Measurements from ENCODE around the gene KCTD16. TPM values are rescaled to one million over a fixed set of nuclear protein-coding genes. Genes with fewer than 3 reads are reported as not detected.

KCTD16 gene
- total RNA-seq, 6 experiments from 2014 or later, result under 0.01 to 0.02 (median 0.02) TPM; not detected in 3

DNA sequence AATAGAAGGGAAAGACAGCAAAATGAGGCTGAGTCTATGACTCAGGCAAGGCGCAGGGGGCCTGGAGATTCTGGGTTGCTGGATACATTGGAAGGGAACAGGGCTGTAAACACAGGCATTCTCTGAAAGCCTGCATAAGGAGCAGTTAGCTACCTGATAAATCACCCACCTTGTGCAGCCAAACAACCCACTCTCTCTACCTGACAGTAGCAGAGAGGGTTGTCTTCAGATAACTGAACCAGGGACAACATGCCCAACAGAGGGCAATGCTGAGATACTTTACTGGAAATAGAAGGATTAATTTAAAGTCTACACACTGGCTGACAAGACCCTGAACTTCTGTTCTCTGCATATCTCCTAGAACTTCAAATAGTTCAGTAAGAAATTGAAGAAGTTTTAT lies 161.6 kb downstream of the KCTD16 start:
- Histone ChIP-seq H3K36me3 (no peaks in the 10 kb centered on the region), H3K9me3 (no peaks in the 10 kb centered on the region), H3K4me3 (no peak overlapping the region), H3K27me3 (no peaks in the 10 kb centered on the region), H3K4me1 (no peaks in the 10 kb centered on the region), H3K27ac (no peak overlapping the region)
- ATAC-seq (peak in 2 of 4 donors; percentile 17 to 30), DNase-seq (no peak)
- TF ChIP-seq, protein P1, sequence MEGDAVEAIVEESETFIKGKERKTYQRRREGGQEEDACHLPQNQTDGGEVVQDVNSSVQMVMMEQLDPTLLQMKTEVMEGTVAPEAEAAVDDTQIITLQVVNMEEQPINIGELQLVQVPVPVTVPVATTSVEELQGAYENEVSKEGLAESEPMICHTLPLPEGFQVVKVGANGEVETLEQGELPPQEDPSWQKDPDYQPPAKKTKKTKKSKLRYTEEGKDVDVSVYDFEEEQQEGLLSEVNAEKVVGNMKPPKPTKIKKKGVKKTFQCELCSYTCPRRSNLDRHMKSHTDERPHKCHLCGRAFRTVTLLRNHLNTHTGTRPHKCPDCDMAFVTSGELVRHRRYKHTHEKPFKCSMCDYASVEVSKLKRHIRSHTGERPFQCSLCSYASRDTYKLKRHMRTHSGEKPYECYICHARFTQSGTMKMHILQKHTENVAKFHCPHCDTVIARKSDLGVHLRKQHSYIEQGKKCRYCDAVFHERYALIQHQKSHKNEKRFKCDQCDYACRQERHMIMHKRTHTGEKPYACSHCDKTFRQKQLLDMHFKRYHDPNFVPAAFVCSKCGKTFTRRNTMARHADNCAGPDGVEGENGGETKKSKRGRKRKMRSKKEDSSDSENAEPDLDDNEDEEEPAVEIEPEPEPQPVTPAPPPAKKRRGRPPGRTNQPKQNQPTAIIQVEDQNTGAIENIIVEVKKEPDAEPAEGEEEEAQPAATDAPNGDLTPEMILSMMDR (IDR thresholded peaks at IDR 0.05), result peak in 2 of 4 donors; percentile 4 to 33
- TF ChIP-seq POLR2A (IDR thresholded peaks at IDR 0.05), result no peak
- intact Hi-C loops (cut with DNase I), result no loop called here
- WGBS (ENCODE audit: insufficient coverage, low coverage, low lambda C conversion rate, missing lambda C conversion rate), result 90% methylated on average over 1 of the region's 1 CpG

DNA sequence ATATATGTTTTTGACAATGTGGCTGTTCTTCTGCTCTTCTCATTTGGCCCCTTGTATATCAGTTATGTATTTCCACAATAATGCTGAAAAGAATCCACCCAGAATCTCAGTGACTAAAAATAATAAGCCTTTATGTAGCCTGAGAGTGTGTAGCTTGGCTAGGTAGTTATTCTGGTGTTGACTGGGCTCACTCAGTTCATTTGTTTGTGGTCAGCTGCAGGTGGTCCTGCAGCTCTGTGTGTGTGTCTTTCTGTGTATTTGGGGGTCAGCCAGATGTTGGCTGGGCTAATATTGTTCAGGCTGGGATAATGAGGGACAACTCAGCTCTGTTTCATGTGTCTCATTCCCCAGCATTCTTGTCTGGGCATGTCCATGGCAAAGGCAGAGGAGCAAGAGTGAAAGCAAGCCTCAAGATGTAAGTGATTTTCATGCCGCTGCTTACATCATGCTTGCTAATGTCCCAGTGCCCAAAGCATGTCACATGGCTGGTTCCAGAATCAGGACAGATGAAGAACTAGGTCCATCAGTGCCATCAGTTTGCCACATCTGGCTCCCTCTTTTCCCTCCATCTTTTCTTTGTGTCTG lies 162.8 kb downstream of the KCTD16 start:
- no peak for DNase-seq
- Histone ChIP-seq H3K36me3 (no peaks in the 10 kb centered on the region), H3K27ac (no peak overlapping the region), H3K4me3 (no peak overlapping the region), H3K9me3 (no peaks in the 10 kb centered on the region), H3K4me1 (no peaks in the 10 kb centered on the region), H3K27me3 (no peaks in the 10 kb centered on the region)
- WGBS (ENCODE audit: insufficient coverage, low coverage, low lambda C conversion rate, missing lambda C conversion rate), result no CpG with 5 or more reads among the region's 1 CpG
- ATAC-seq, result no peak
- intact Hi-C loops (cut with DNase I), result no loop called here
- TF ChIP-seq, protein P1 (IDR thresholded peaks at IDR 0.05), result no peak
- TF ChIP-seq POLR2A (IDR thresholded peaks at IDR 0.05), result no peak

DNA sequence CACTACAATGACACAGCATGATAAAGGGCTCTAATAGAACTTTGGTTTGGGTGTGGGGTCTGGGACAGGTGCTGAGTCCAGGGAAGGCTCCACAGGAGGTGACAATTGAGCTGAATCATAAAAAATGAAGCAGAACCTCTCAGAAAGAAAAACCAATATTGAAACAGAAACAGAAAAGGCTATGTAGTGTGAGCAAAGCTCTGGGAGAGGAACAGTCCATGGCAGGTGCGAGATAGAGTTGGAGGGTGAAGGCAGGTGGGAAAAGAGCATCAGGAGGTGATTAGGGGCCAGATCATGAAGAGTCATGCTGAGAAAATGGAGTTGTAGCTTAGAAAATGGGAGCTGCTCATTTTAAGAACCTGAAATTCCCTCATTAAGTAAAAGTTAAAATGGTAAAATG lies 164.9 kb downstream of the KCTD16 start:
- Histone ChIP-seq H3K27me3 (no peaks in the 10 kb centered on the region), H3K36me3 (no peaks in the 10 kb centered on the region), H3K4me1 (no peaks in the 10 kb centered on the region), H3K4me3 (no peak overlapping the region), H3K27ac (no peak overlapping the region), H3K9me3 (no peaks in the 10 kb centered on the region)
- WGBS (ENCODE audit: insufficient coverage, low coverage, low lambda C conversion rate, missing lambda C conversion rate), result 55% methylated on average over 1 of the region's 1 CpG
- ATAC-seq (no peak), DNase-seq (no peak)
- no peak for TF ChIP-seq POLR2A (IDR thresholded peaks at IDR 0.05)
- TF ChIP-seq, protein P1 (IDR thresholded peaks at IDR 0.05), result no peak
- intact Hi-C loops (cut with DNase I), result no loop called here

DNA sequence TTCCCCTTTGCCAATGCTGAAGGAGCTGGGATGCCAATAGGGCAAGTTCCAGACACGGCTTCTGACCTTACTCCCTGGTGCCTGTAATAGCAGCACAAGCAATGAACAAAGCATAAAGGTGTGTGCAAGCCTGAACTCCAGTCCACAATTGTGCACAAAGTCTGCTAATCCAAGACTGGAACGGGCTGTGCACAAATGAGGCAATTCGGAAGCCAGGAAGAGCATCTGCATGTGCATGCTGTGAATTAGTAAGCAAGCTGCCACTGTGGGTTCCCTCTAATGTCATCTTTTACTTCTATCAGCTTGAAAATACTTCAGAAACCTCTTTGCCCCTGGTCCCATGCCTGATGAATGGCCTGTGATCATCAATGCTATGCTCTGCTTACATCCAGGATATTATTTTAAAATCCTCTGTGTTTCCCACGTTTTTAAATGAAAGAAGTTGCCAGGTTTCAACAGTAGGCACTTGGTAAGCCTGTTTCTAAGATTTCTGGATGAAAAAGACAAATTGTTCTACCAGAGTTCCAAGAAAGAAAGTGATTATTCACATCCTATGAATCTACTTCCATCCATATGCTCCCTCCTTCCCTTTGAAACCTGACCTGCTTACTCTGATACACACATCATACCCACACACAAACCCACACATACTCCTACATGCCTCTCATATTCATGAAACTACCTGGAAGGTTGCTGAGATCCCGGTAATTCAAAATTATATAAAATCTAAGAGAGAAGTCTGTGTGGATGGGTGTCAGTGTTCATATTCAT lies 165.7 kb downstream of the KCTD16 start:
- intact Hi-C loops (cut with DNase I), result no loop called here

More for the DNA sequence above, 165.7 kb downstream of the KCTD16 start:
- H3K4me1 ChIP-seq, result no peaks in the 10 kb centered on the region
- no peaks in the 10 kb centered on the region for H3K27me3 ChIP-seq
- 45% methylated on average over 3 of the region's 5 CpGs for WGBS (ENCODE audit: insufficient coverage, low coverage, low lambda C conversion rate, missing lambda C conversion rate)
- DNase-seq, result no peak
- ATAC-seq, result no peak
- no peak overlapping the region for H3K4me3 ChIP-seq
- no peak for TF ChIP-seq POLR2A (IDR thresholded peaks at IDR 0.05)
- TF ChIP-seq, protein P1 (IDR thresholded peaks at IDR 0.05), result no peak
- H3K9me3 ChIP-seq, result no peaks in the 10 kb centered on the region
- no peak overlapping the region for H3K27ac ChIP-seq
- H3K36me3 ChIP-seq, result no peaks in the 10 kb centered on the region

All from right lobe of liver (tissue), 6 donors.